GM12878 (cell line): ENCODE results near the gene RAD51B. TPM values are rescaled to one million over a fixed set of nuclear protein-coding genes. Genes with fewer than 3 reads are reported as not detected.

Source experiments
- ATAC-seq: fragments of 200-7000 bp; cut with Tn5 transposase; 3 replicates; pipeline ENCODE4 v1.9.1; 2020; ENCODE audit warnings: mild to moderate bottlenecking, moderate library complexity
- BruUV-seq: library from RNA; stranded (reverse); fragments of 400-500 nt; replicated peaks from 2 replicates; lab custom pipeline; 2021; lab: Mats Ljungman, UMichigan
- CTCF ChIA-PET: fragments of 300-600 bp; sonication (Branson Sonifier 250); formaldehyde crosslinking; extraction: SDS; loops from one replicate; lab custom pipeline; 2021; ENCODE audit warnings: inconsistent platforms; lab: Yijun Ruan, JAX
- POLR2A ChIA-PET: fragments of 350-600 bp; formaldehyde crosslinking; extraction: SDS; loops from one replicate; lab custom pipeline; 2021; ENCODE audit warnings: inconsistent platforms; lab: Charles Lee
- RAD21 ChIA-PET: fragments of 300-600 bp; sonication (Branson Sonifier 250); formaldehyde crosslinking; loops from one replicate; lab custom pipeline; 2023; ENCODE audit warnings: antibody characterized with exemption; ENCODE audit not compliant: unreplicated experiment; lab: Charles Lee
- SMC1A ChIA-PET: fragments of 300-600 bp; sonication (Branson Sonifier 250); formaldehyde crosslinking; loops from one replicate; lab custom pipeline; 2023; ENCODE audit not compliant: unreplicated experiment, uncharacterized antibody; lab: Charles Lee
- DNase-seq: peaks from one replicate; pipeline ENCODE4 v3.0.0-alpha.2; 2011; ENCODE audit warnings: low read depth, low spot score
- FAIRE-seq: peaks from 3 replicates; lab custom pipeline; 2011; peaks lifted over from hg19 to GRCh38; lab: Jason Lieb, UNC
- H2AFZ ChIP-seq: 2 replicates; pipeline ENCODE4 v1.6.0; 2011; ENCODE audit warnings: low read depth, low read length, control low read depth; ENCODE audit not compliant: control insufficient read depth
- H3K27ac ChIP-seq: 2 replicates; pipeline ENCODE4 v1.5.1; 2011; ENCODE audit warnings: control low read depth; ENCODE audit not compliant: control insufficient read depth, insufficient read depth
- H3K27me3 ChIP-seq, 2 experiments: replicated peaks in 1 of 2; 2 replicates each; pipeline versions ENCODE4 v1.6.0 to v1.6.1; 2011; ENCODE audit warnings: low read length in 1 of 2; ENCODE audit not compliant: control insufficient read depth in 2 of 2, insufficient read depth in 2 of 2
- H3K36me3 ChIP-seq, 2 experiments: 2 replicates each; pipeline ENCODE4 v1.5.1; 2011; ENCODE audit warnings: low read length in 1 of 2; ENCODE audit not compliant: control insufficient read depth in 2 of 2, insufficient read depth in 2 of 2
- H3K4me1 ChIP-seq: 2 replicates; pipeline ENCODE4 v1.6.1; 2011; ENCODE audit warnings: mild to moderate bottlenecking, low read length, moderate library complexity, mixed read lengths; ENCODE audit not compliant: control insufficient read depth, insufficient read depth
- H3K4me2 ChIP-seq: 2 replicates; pipeline ENCODE4 v1.6.0; 2011; ENCODE audit warnings: control low read depth; ENCODE audit not compliant: control insufficient read depth, insufficient read depth
- H3K4me3 ChIP-seq: fragments of 200-600 bp; sonication (generic); 2 replicates; pipeline ENCODE4 v1.5.1; 2016
- H3K79me2 ChIP-seq: 2 replicates; pipeline ENCODE4 v1.6.0; 2011; ENCODE audit warnings: low read length; ENCODE audit not compliant: control insufficient read depth, insufficient read depth
- H3K9ac ChIP-seq: 2 replicates; pipeline ENCODE4 v1.8.0; 2011; ENCODE audit warnings: low read length, control low read depth, mixed read lengths; ENCODE audit not compliant: control insufficient read depth, insufficient read depth
- H3K9me3 ChIP-seq: replicated peaks from 3 replicates; pipeline ENCODE4 v1.5.1; 2011; ENCODE audit warnings: mild to moderate bottlenecking, low read length; ENCODE audit not compliant: control insufficient read depth, insufficient read depth
- H4K20me1 ChIP-seq: 2 replicates; pipeline ENCODE4 v1.6.0; 2011; ENCODE audit not compliant: control insufficient read depth, insufficient read depth
- MEF2B ChIP-seq: fragments of 450-650 bp; IDR thresholded peaks from 2 replicates; pipeline ENCODE4 v1.6.1; 2018; ENCODE audit warnings: mild to moderate bottlenecking, moderate library complexity; ENCODE audit not compliant: partially characterized antibody, poor library complexity, severe bottlenecking
- WGBS: methylation state at CpG from one replicate; pipeline ENCODE4 v1.1.6; 2016; ENCODE audit warnings: low lambda C conversion rate; ENCODE audit not compliant: insufficient replicate concordance, insufficient coverage; ENCODE audit errors: missing lambda C conversion rate; 5-methylcytosine and 5-hydroxymethylcytosine counted together
- in situ Hi-C: fragments of 300-500 bp; cut with MboI; formaldehyde crosslinking; loops from 9 replicates; pipeline ENCODE4 v1.14.3; 2018; ENCODE audit warnings: mixed read lengths
- intact Hi-C: fragments of 100-400 bp; cut with micrococcal nuclease; formaldehyde crosslinking; loops from one replicate; pipeline ENCODE4 v1.14.2; 2022; ENCODE audit not compliant: unreplicated experiment
- polyA plus RNA-seq, 11 experiments: library from polyadenylated mRNA; depleted of rRNA in 4 of 11; unstranded in 6 of 11; stranded (reverse) in 5 of 11; fragments of >200 nt; fragmentation: Nextera tagmentation in 4 of 11; fragmentation: Illumina TruSeq in 1 of 11; extraction: Ambion mirVana in 4 of 11; extraction: Trizol in 1 of 11; gene quantifications; 1 replicate in 1 of 11; 2 replicates in 10 of 11; pipeline versions ENCODE4 v1.2.1 to v1.2.3, GENCODE V29; 2011 to 2016; ENCODE audit warnings: inconsistent platforms in 2 of 11, missing spikeins in 2 of 11, low read depth in 1 of 11
- total RNA-seq, 4 experiments: library from RNA; depleted of rRNA in 3 of 4; stranded (reverse); fragments of >200 nt in 3 of 4; fragmentation: Illumina TruSeq in 1 of 4; extraction: Trizol in 1 of 4; gene quantifications; 2 replicates each; pipeline versions ENCODE4 v1.2.1 to v1.2.3, GENCODE V29; 2013 to 2021
- TF ChIP-seq, protein P1 (sequence below): fragments of 450-650 bp; IDR thresholded peaks from 2 replicates; pipeline ENCODE4 v1.6.1; 2016; ENCODE audit warnings: mild to moderate bottlenecking

RAD51B gene
- total and polyA plus RNA-seq, 10 of the 15 experiments (the other 5 are each of a cell fraction or from before 2014, with no cell fraction given) = 9.8 to 26.8 (median 21.3) TPM

GRCh38 chr14:68726093-68726695 lies 906.6 kb downstream of the RAD51B start:
- DNase-seq (no peak), ATAC-seq (no peak), FAIRE-seq (no peak)
- CTCF ChIA-PET = no interaction called here
- no peak overlapping the region for H3K4me2 ChIP-seq
- H3K4me3 ChIP-seq = no peak overlapping the region
- POLR2A ChIA-PET = no interaction called here
- no TSS peak for BruUV-seq
- H3K79me2 ChIP-seq = no peaks in the 10 kb centered on the region
- RAD21 ChIA-PET = no interaction called here
- H3K9me3 ChIP-seq = no peaks in the 10 kb centered on the region; the same call in 1 of the 3 replicates
- SMC1A ChIA-PET = interaction anchor here (1.0 kb wide), 1 partner anchor 15 kb away, joined by 3 read pairs; no protein-coding TSS in a partner anchor
- H3K27ac ChIP-seq = no peak overlapping the region
- no peaks in the 10 kb centered on the region for H3K4me1 ChIP-seq
- peak; percentile 66 for TF ChIP-seq MEF2B
- TF ChIP-seq, protein P1, sequence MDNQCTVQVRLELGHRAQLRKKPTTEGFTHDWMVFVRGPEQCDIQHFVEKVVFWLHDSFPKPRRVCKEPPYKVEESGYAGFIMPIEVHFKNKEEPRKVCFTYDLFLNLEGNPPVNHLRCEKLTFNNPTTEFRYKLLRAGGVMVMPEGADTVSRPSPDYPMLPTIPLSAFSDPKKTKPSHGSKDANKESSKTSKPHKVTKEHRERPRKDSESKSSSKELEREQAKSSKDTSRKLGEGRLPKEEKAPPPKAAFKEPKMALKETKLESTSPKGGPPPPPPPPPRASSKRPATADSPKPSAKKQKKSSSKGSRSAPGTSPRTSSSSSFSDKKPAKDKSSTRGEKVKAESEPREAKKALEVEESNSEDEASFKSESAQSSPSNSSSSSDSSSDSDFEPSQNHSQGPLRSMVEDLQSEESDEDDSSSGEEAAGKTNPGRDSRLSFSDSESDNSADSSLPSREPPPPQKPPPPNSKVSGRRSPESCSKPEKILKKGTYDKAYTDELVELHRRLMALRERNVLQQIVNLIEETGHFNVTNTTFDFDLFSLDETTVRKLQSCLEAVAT = no peak
- H2AFZ ChIP-seq = no peak overlapping the region
- no peak overlapping the region for H3K9ac ChIP-seq
- intact Hi-C loops (no loop called here), in situ Hi-C loops (no loop called here)
- 55% methylated on average over 5 of the region's 5 CpGs for WGBS
- H3K27me3 ChIP-seq = no peaks in the 10 kb centered on the region
- H4K20me1 ChIP-seq = no peaks in the 10 kb centered on the region
- no peaks in the 10 kb centered on the region for H3K36me3 ChIP-seq
